ENCODE data around the gene ZNF43.
"Not testable (repeated sequence)": the region's sequence is repeated elsewhere in the genome, so short reads cannot be mapped to it uniquely, and the experiment has no call there.

DNA sequence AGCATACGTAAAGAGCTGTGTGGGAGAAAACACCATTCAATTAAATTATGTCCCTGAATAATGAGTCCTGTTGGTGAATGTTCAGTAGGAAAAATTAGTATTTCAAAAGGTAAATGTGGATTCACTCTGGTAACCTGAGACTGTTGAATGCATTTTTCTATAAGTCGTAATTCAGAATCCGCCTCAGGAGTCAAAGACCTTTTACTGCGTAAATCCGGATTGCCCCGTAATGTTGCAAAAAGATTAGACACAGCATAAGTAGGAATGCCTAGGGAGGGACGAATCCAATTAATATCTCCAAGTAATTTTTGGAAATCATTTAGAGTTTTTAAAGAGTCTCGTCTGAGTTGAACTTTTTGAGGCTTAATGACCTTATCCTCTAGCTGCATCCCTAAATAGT, 48.8 kb upstream of the ZNF43 start:
- not testable (repeated sequence) for TF ChIP-seq EZH2 (IDR thresholded peaks at IDR 0.05); POLR2AphosphoS5 (IDR thresholded peaks at IDR 0.05; ENCODE audit: borderline replicate concordance, low read depth, low read length)
